ENCODE results near the gene UCP1. TPM values are rescaled to one million over a fixed set of nuclear protein-coding genes. Genes with fewer than 3 reads are reported as not detected.

UCP1 gene
- total RNA-seq, 1 donor from 2014 or later, result not detected

- no peaks in the 10 kb centered on the region for H3K27me3 Mint-ChIP-seq (ENCODE audit: low read depth)
- H3K4me3 Mint-ChIP-seq (ENCODE audit: unreplicated experiment), result no peak overlapping the region
- no peak for DNase-seq (ENCODE audit: low spot score)
- no peak overlapping the region for H3K27ac Mint-ChIP-seq (ENCODE audit: unreplicated experiment)
- no peaks in the 10 kb centered on the region for H3K9me3 Mint-ChIP-seq (ENCODE audit: low read depth)
- TF ChIP-seq CTCF (IDR thresholded peaks at IDR 0.05), result peak; percentile 86
- H3K36me3 Mint-ChIP-seq (ENCODE audit: low read depth), result no peaks in the 10 kb centered on the region
- H3K4me1 Mint-ChIP-seq (ENCODE audit: low read depth), result peaks cover 7% of the 10 kb centered on the region
Measured at GRCh38 chr4:140609548-140610425, 41.0 kb upstream of the UCP1 start.

GRCh38 chr4:140607852-140608251, 39.1 kb upstream of the UCP1 start:
- no peak overlapping the region for H3K27ac Mint-ChIP-seq (ENCODE audit: unreplicated experiment)
- no peaks in the 10 kb centered on the region for H3K36me3 Mint-ChIP-seq (ENCODE audit: low read depth)
- no peak overlapping the region for H3K4me3 Mint-ChIP-seq (ENCODE audit: unreplicated experiment)

GRCh38 chr4:140604544-140604943, 35.8 kb upstream of the UCP1 start:
- Mint-ChIP-seq H3K27ac (ENCODE audit: unreplicated experiment) (no peak overlapping the region), H3K9me3 (ENCODE audit: low read depth) (no peaks in the 10 kb centered on the region), H3K4me3 (ENCODE audit: unreplicated experiment) (no peak overlapping the region), H3K4me1 (ENCODE audit: low read depth) (peaks cover 2% of the 10 kb centered on the region), H3K36me3 (ENCODE audit: low read depth) (no peaks in the 10 kb centered on the region), H3K27me3 (ENCODE audit: low read depth) (peaks cover 6% of the 10 kb centered on the region)
- no peak for TF ChIP-seq CTCF (IDR thresholded peaks at IDR 0.05)
- DNase-seq (ENCODE audit: low spot score), result no peak

More at GRCh38 chr4:140607852-140608251, 39.1 kb upstream of the UCP1 start:
- Mint-ChIP-seq H3K27me3 (ENCODE audit: low read depth) (no peaks in the 10 kb centered on the region), H3K9me3 (ENCODE audit: low read depth) (no peaks in the 10 kb centered on the region), H3K4me1 (ENCODE audit: low read depth) (peaks cover 7% of the 10 kb centered on the region)
- TF ChIP-seq CTCF (IDR thresholded peaks at IDR 0.05), result no peak
- DNase-seq (ENCODE audit: low spot score), result no peak

- Mint-ChIP-seq H3K27ac (ENCODE audit: unreplicated experiment) (no peak overlapping the region), H3K36me3 (ENCODE audit: low read depth) (no peaks in the 10 kb centered on the region), H3K4me3 (ENCODE audit: unreplicated experiment) (no peak overlapping the region), H3K9me3 (ENCODE audit: low read depth) (no peaks in the 10 kb centered on the region), H3K27me3 (ENCODE audit: low read depth) (peaks cover 8% of the 10 kb centered on the region), H3K4me1 (ENCODE audit: low read depth) (peaks cover 2% of the 10 kb centered on the region)
- no peak for TF ChIP-seq CTCF (IDR thresholded peaks at IDR 0.05)
- no peak for DNase-seq (ENCODE audit: low spot score)
Measured at GRCh38 chr4:140603286-140603685, 34.5 kb upstream of the UCP1 start.

GRCh38 chr4:140602714-140603113, 34.0 kb upstream of the UCP1 start:
- DNase-seq (ENCODE audit: low spot score), result no peak
- Mint-ChIP-seq H3K4me3 (ENCODE audit: unreplicated experiment) (no peak overlapping the region), H3K27me3 (ENCODE audit: low read depth) (peaks cover 8% of the 10 kb centered on the region), H3K4me1 (ENCODE audit: low read depth) (peaks cover under 1% of the 10 kb centered on the region), H3K36me3 (ENCODE audit: low read depth) (no peaks in the 10 kb centered on the region), H3K27ac (ENCODE audit: unreplicated experiment) (no peak overlapping the region), H3K9me3 (ENCODE audit: low read depth) (no peaks in the 10 kb centered on the region)
- no peak for TF ChIP-seq CTCF (IDR thresholded peaks at IDR 0.05)
